GM18505 (cell line): Measurements from ENCODE around the gene REV3L.

Source experiments
- ATAC-seq: cut with Tn5 transposase; IDR thresholded peaks from one replicate; pipeline ENCODE4 v1.9.1; 2021; ENCODE audit not compliant: unreplicated experiment
- POLR2A ChIP-seq: IDR thresholded peaks from 4 replicates; pipeline ENCODE4 v1.6.1; 2011; ENCODE audit warnings: borderline replicate concordance; ENCODE audit not compliant: insufficient read depth, insufficient read length; ENCODE audit errors: extremely low read depth

Gene REV3L

GRCh38 chr6:111283707-111284106 lies 199.3 kb downstream of the REV3L start:
- no peak for ATAC-seq

GRCh38 chr6:111282515-111282914 lies 200.5 kb downstream of the REV3L start:
- no peak for ATAC-seq
- no peak for TF ChIP-seq POLR2A

More at GRCh38 chr6:111283707-111284106, 199.3 kb downstream of the REV3L start:
- TF ChIP-seq POLR2A = no peak

GRCh38 chr6:111280445-111280955 lies 202.5 kb downstream of the REV3L start:
- TF ChIP-seq POLR2A = no peak
- ATAC-seq = no peak

- no peak for ATAC-seq
- TF ChIP-seq POLR2A = no peak
Measured at GRCh38 chr6:111278731-111279130, 204.3 kb downstream of the REV3L start.

GRCh38 chr6:111277819-111278218 lies 205.2 kb downstream of the REV3L start:
- TF ChIP-seq POLR2A = no peak
- ATAC-seq = no peak

DNA sequence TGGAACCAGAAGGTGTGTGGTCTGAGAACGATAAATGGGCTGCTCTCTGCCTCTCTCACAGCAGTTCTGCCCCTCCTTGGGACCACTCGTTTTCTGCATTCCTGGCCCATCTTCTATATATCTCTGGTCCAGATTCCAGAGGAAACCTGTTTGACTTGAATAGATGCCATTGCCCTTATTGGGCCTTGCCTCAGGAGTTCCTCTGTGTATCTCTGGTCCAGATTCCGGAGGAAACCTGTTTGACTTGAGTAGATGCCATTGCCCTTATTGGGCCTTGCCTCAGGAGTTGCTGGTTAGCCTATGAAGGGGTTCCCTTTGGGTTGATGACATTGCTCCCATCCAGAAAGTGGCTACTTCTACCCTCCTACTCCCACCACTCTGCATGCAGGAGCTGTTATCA lies 206.3 kb downstream of the REV3L start:
- no peak for TF ChIP-seq POLR2A
- ATAC-seq = no peak

GRCh38 chr6:111276335-111276734 lies 206.7 kb downstream of the REV3L start:
- no peak for ATAC-seq
- TF ChIP-seq POLR2A = no peak

DNA sequence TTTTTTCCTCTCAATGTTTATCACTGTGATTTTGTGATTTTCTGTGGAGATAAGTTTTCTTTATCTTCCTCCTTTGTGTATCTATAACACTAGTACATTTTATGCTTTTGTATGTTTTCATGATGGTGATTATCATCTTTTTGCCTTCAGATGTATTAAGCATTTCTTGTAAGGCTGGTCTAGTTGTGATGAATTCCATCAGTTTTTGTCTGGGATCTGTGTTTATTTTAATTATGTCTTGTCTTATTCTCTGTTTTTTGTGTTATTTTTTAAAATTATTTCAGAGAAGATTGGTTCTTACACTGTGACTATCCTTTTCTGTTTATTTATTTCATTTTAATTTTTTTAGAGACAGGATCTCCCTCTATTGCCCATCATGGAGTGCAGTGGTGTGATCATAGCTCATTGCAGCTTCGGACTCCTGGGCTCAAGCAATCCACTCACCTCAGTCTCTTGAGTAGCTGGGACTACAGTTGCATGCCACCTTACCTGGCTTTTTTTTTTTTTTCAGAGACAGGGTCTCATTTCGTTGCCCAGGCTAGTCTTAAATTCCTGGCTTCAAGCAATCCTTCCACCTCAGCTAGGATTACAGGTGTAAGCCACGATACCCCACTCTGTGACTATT lies 208.3 kb downstream of the REV3L start:
- TF ChIP-seq POLR2A = no peak

DNA sequence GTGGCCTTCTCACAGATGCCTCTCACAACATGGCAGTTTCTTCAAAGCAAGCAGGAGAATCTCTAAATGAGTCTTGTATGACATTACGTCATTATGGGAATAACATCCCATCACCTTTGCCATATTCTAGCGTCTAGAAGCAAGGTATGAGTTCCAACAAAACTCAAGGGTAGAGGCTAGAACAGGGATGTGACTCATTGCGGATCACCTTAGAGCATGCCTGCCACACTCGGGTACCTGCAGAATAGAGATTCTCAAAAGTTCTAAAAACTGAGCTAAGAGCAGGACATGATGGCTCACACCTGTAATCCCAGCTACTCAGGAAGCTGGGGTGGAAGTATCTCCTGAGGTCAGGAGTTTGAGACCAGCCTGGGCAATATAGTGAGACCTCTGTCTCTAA lies 212.9 kb downstream of the REV3L start:
- no peak for TF ChIP-seq POLR2A
- no peak for ATAC-seq

More for the DNA sequence above, 208.3 kb downstream of the REV3L start:
- ATAC-seq = no peak

DNA sequence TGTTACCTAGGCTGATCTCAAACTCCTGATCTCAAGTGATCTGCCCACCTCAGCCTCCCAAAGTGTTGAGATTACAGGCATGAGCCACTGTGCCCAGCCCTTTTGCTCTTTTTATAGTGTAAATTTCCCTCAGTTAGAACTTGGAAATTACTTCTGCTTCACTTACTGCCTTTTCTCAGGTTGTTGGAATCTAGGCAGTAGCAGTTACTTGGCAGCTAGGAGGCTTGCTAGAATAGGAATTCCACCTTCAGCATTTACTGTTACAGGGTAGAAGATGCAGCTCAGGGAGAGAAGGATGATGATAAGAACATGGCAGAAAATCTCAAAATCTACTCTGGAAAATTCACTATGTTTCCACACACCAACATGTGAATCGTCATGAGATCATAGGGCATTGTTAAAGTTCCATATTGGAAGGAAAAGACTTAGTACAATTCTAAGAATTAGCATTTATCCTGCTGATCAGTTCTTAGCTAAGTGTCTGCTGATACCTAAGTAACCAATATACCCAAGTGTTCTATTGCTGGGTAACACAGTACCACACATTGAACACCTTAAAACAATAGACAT lies 213.5 kb downstream of the REV3L start:
- TF ChIP-seq POLR2A = no peak
- ATAC-seq = no peak

GRCh38 chr6:111267764-111268333 lies 215.2 kb downstream of the REV3L start:
- no peak for ATAC-seq
- no peak for TF ChIP-seq POLR2A

GRCh38 chr6:111266276-111266675 lies 216.7 kb downstream of the REV3L start:
- ATAC-seq = no peak
- TF ChIP-seq POLR2A = no peak

- ATAC-seq = no peak
- no peak for TF ChIP-seq POLR2A
Measured at GRCh38 chr6:111265842-111266241, 217.2 kb downstream of the REV3L start.

GRCh38 chr6:111263837-111264236 lies 219.2 kb downstream of the REV3L start:
- TF ChIP-seq POLR2A = no peak
- no peak for ATAC-seq

DNA sequence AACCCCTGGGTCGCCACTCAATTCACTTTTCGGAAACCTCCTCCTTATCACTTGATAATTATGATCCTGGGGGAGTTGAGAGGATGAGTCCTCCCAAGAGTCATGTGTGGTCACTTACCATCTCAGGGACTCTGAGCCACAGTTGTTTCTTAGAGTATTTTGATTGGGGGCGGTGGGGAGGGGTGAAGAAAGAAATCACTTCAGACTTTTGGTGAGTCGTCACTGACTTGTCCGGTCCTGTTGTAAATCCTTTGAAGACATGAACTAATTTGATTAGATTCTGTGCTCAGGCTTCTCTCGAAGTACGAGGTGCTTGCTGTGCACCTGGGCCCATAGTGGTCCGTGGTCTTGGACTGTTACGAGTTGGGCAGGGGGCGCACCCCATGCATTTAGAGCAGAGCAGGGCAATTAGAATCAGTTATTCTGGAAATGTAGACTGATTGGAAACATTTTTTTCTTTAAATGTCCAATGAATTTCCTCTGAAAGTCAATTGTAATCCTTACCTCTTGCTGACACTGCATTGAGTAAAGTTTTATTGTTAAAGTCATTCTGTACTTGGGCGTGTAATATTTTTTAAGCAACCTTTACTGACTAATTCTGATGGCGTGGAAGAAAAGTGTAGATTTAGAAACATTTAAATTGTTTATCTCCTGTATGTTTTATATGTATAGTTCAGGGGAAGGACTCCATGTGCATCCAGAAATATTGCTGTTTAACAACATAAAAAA lies 222.3 kb downstream of the REV3L start:
- no peak for ATAC-seq
- TF ChIP-seq POLR2A = no peak
